Skeletal muscle cell (primary cell): Measurements from ENCODE around the gene ACER3.
"Not testable (repeated sequence)": the region's sequence is repeated elsewhere in the genome, so short reads cannot be mapped to it uniquely, and the experiment has no call there.

Source experiments
- DNase-seq: peaks from one replicate; pipeline ENCODE4 v3.0.0-alpha.2; 2010; ENCODE audit warnings: low read depth
- H3K4me3 ChIP-seq: 2 replicates; pipeline ENCODE4 v1.5.1; 2011; ENCODE audit warnings: low read depth, mild to moderate bottlenecking, control low read depth, low read length, moderate library complexity

The ACER3 gene

GRCh38 chr11:77047928-77048446 is 187.3 kb downstream of the ACER3 start:
- not testable (repeated sequence) for H3K4me3 ChIP-seq, DNase-seq

GRCh38 chr11:77049026-77049425 is 188.3 kb downstream of the ACER3 start:
- DNase-seq = no peak
- H3K4me3 ChIP-seq = no peak overlapping the region

DNA sequence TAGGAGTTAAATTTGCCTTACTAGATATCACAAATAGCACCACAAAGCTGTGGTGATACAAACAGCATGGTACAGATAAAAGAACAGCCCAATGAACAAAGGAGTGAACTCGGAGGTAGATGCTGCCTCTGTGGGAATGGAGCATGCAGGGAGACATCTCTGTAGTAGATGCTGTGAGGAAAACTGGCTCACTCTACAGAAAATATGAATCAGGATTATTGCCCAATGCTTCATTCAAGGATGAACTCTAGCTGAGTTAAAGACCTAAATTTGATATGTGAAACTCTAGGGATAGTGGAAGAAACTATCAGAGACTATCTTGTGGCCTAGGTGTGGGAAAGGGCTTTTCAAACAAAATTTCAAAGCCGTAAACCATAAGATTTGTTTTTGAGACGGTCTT is 190.8 kb downstream of the ACER3 start:
- no peak overlapping the region for H3K4me3 ChIP-seq

DNA sequence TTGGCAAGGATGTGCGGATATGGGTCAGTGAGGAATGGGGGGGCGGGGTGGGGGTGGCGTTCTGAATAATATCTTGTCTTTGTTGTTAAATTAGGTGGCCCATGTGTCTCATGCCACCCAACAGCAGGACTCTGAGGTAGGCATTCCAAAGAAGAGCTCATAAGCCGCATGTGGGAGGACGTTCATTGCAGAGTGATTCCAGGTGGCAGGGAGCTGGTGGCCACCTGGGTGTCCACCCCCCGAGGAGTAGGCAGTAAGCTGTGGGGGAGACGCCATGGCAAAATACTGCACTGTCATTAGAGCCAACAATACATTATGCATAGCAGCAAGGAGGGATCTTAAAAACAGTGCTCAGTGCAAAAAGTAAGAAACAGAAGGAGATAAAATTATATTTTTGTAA is 191.8 kb downstream of the ACER3 start:
- DNase-seq = no peak
- no peak overlapping the region for H3K4me3 ChIP-seq

More for the DNA sequence above, 190.8 kb downstream of the ACER3 start:
- no peak for DNase-seq

GRCh38 chr11:77053217-77054015 is 192.7 kb downstream of the ACER3 start:
- no peak overlapping the region for H3K4me3 ChIP-seq
- DNase-seq = no peak

GRCh38 chr11:77054084-77054483 is 193.4 kb downstream of the ACER3 start:
- no peak overlapping the region for H3K4me3 ChIP-seq
- no peak for DNase-seq

DNA sequence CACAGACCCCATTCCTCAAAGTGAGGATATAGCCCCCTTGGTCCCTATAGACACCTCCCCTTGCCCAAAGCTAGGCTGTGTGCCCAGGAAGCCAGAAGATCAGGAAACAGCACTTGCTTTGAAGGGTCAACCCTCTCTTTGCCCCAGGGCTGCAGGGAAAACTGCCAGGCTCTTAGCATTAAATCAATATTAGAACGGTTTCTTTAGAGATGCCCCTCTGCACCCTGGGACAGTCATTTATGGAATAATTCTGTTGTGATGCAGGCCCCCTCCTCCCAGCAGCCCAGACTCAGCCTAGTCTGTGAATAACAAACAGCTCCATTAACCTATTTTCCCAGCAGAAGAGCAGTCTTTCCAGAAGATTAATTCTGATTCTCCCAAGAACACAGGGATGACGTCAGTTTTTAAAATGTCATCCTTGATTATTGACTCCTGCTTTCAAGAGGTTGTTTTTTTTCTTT is 194.4 kb downstream of the ACER3 start:
- no peak for DNase-seq

GRCh38 chr11:77055913-77056312 is 195.2 kb downstream of the ACER3 start:
- no peak overlapping the region for H3K4me3 ChIP-seq
- DNase-seq = no peak

More for the DNA sequence above, 194.4 kb downstream of the ACER3 start:
- H3K4me3 ChIP-seq = no peak overlapping the region

DNA sequence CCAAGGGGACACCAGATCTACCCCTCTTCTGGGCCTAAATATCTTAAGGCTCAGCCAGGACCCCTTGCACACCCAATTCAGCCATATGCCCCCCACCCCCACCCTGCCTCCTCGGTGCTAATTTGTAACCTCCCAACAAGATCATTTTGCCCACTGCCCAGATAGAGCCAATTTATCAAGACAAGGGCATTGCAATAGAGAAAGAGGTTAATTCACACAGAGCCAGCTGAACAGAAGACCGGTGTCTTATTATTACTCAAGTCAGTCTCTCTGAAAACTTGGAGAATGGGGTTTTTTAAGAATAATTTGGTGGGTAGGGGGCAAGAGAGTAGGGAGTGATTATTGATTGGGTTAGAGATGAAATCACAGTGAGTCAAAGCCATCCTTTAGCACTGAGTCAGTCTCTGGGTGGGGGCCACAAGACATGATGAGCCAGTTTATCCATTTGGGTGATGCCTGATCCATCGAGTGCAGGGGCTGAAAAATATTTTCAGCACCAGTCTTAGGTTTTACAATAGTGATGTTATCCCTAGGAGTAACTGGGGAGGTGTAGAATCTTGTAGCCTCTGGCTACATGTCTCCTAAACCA is 196.2 kb downstream of the ACER3 start:
- H3K4me3 ChIP-seq = no peak overlapping the region

DNA sequence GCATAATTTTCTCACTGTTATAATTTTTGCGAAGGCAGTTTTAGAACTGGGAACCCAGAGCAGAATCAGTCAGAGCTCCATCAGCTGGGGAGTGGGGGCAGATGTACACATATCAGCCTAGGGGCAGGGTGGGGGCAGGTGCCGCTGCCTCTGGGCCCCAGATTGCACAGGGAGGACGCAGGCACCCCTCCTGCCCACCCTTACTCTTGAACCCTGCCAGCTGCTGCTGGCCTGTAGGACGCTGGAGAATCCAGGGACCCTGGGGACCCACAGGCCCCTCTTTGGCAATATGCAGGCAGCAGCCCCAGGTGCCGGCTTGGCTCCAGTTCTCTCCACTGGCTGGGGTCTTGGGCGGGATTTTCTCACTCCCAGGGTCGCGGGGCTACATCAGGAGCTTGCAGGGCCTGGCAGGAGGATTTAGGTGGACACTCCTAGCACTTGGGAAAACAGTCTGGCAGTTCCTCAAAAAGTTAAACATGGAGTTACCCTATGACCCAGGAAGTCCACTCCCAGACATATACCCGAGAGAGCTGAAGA is 197.3 kb downstream of the ACER3 start:
- DNase-seq = no peak
- H3K4me3 ChIP-seq = no peak overlapping the region

More for the DNA sequence above, 196.2 kb downstream of the ACER3 start:
- no peak for DNase-seq

DNA sequence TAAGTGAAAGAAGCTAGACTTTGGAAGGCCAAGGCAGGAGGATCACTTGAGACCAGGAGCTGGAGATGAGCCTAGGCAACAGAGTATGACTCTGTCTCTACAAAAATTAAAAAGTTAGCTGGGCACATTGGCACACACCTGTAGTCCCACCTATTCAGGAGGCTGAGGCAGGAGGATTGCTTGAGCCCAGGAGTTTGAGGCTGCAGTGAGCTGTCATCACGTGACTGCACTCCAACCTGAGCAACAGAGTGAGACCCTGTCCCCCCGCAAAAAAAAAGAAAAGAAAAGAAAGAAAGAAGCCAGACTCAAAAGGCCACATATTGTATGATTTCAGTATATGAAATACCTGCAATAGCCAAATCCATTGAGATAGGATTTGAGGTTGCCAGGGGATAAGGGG is 198.2 kb downstream of the ACER3 start:
- H3K4me3 ChIP-seq = no peak overlapping the region
- DNase-seq = no peak

DNA sequence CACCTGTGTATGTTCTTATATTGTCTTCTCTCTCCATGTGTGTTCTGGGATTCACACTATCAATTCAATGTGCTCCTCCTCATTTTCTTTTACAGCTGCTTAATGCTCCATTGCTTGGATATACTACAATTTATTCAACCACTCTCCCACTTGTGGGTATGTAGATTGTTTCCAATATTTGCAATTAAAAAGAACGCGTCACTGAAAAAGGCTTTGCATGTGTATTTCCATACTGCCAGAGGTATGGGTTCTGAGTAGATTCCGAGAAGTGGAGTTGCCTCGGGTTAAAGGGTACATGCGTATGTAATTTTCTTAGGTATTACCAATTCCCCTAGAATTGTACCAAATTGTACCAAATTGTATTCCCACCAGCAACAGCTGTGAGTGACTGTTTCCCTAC is 199.1 kb downstream of the ACER3 start:
- no peak overlapping the region for H3K4me3 ChIP-seq
- no peak for DNase-seq

DNA sequence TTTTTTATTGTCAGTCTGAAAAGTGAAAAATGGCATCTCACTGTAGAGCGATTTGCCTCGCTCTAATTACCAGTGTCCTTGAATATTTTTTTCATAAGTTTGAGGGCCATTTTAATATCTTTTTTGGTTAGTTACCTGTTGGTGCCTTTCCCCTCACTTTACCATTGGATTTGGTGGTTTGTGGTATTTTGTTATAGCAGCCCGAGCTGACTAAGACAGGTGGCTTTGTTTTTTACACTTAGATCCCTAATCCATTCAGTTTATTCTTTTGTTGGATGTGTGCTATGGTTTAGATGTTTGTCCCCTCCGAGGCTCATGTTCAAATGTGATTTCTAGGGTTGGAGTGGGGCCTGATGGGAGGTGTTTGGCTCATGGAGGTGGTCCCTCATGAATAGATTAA is 199.5 kb downstream of the ACER3 start:
- H3K4me3 ChIP-seq = no peak overlapping the region
- DNase-seq = no peak

DNA sequence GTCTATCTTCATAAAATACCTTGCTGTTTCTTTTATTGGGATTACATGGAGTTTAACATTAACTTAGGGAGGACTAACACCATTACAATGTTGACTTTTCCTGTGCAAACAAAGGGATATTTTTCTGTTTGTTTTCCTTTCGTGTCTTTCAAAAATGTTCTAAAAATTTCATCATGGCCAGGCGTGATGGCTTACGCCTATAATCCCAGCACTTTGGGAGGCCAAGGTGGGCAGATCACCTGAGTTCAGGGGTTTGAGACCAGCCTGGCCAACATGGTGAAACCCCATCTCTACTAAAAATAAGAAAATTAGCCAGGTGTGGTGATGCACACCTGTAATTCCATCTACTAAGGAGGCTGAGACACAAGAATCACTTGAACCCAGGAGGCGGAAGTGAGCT is 200.5 kb downstream of the ACER3 start:
- not testable (repeated sequence) for H3K4me3 ChIP-seq, DNase-seq

GRCh38 chr11:77062924-77063323 is 202.2 kb downstream of the ACER3 start:
- DNase-seq = no peak

GRCh38 chr11:77063407-77063806 is 202.7 kb downstream of the ACER3 start:
- no peak overlapping the region for H3K4me3 ChIP-seq
- DNase-seq = no peak

More at GRCh38 chr11:77062924-77063323, 202.2 kb downstream of the ACER3 start:
- H3K4me3 ChIP-seq = no peak overlapping the region

- no peak for DNase-seq
- no peak overlapping the region for H3K4me3 ChIP-seq
Observed at GRCh38 chr11:77063861-77064260, 203.1 kb downstream of the ACER3 start.

- DNase-seq = no peak
- no peak overlapping the region for H3K4me3 ChIP-seq
Observed at GRCh38 chr11:77064648-77065217, 204.0 kb downstream of the ACER3 start.

GRCh38 chr11:77065878-77066228 is 205.1 kb downstream of the ACER3 start:
- no peak for DNase-seq
- H3K4me3 ChIP-seq = peak overlapping the region; percentile 72
